SK-N-SH treated with all-trans-retinoic acid at 6 μM for 48 hours (cell line): Measurements from ENCODE around the gene GSDMA.

ENCODE experiments used
- ATAC-seq: fragments of 200-7000 bp; cut with Tn5 transposase; 3 replicates; pipeline ENCODE4 v1.9.1; 2020; ENCODE audit warnings: mild to moderate bottlenecking, moderate library complexity
- ARNTL ChIP-seq: fragments of 450-650 bp; formaldehyde crosslinking; IDR thresholded peaks from 2 replicates; pipeline ENCODE4 v1.5.0; 2020; ENCODE audit warnings: low read depth, mild to moderate bottlenecking, moderate library complexity, borderline replicate concordance
- CREB5 ChIP-seq: fragments of 250-450 bp; sonication (Bioruptor Pico); IDR thresholded peaks from 2 replicates; pipeline ENCODE4 v1.5.1; 2020; ENCODE audit warnings: low read depth, mild to moderate bottlenecking, moderate library complexity
- CSDC2 ChIP-seq: fragments of 250-450 bp; sonication (Bioruptor Pico); IDR thresholded peaks from 2 replicates; pipeline ENCODE4 v1.5.0; 2020; ENCODE audit warnings: mild to moderate bottlenecking, moderate library complexity
- CSRNP3 ChIP-seq: fragments of 250-450 bp; sonication (Bioruptor Pico); IDR thresholded peaks from 2 replicates; pipeline ENCODE4 v1.5.1; 2021; ENCODE audit warnings: mild to moderate bottlenecking, moderate library complexity
- ESRRG ChIP-seq: fragments of 250-450 bp; sonication (Bioruptor Pico); IDR thresholded peaks from 2 replicates; pipeline ENCODE4 v1.6.1; 2021; ENCODE audit warnings: mild to moderate bottlenecking
- GLIS3 ChIP-seq: fragments of 250-450 bp; sonication (Bioruptor Pico); IDR thresholded peaks from 2 replicates; pipeline ENCODE4 v1.5.0; 2020; ENCODE audit warnings: mild to moderate bottlenecking, moderate library complexity
- ISL1 ChIP-seq: fragments of 250-450 bp; sonication (Bioruptor Pico); IDR thresholded peaks from 2 replicates; pipeline ENCODE4 v2.1.2; 2022; ENCODE audit warnings: mild to moderate bottlenecking, moderate library complexity
- PATZ1 ChIP-seq: fragments of 250-450 bp; sonication (Bioruptor Pico); IDR thresholded peaks from 2 replicates; pipeline ENCODE4 v1.8.0; 2020; ENCODE audit warnings: mild to moderate bottlenecking, moderate library complexity, borderline replicate concordance
- POU6F1 ChIP-seq: fragments of 250-450 bp; sonication (Bioruptor Pico); IDR thresholded peaks from 2 replicates; pipeline ENCODE4 v1.8.0; 2021; ENCODE audit warnings: low read depth, mild to moderate bottlenecking, moderate library complexity, borderline replicate concordance
- PPARA ChIP-seq: fragments of 250-450 bp; sonication (Bioruptor Pico); IDR thresholded peaks from 2 replicates; pipeline ENCODE4 v1.5.0; 2020; ENCODE audit warnings: mild to moderate bottlenecking, borderline replicate concordance
- RARB ChIP-seq: fragments of 250-450 bp; sonication (Bioruptor Pico); IDR thresholded peaks from 2 replicates; pipeline ENCODE4 v1.8.0; 2021; ENCODE audit warnings: mild to moderate bottlenecking, moderate library complexity
- SNAI2 ChIP-seq: fragments of 250-450 bp; sonication (Bioruptor Pico); IDR thresholded peaks from 2 replicates; pipeline ENCODE4 v1.5.0; 2020; ENCODE audit warnings: mild to moderate bottlenecking, moderate library complexity
- TCF4 ChIP-seq: fragments of 250-450 bp; sonication (Bioruptor Pico); IDR thresholded peaks from 2 replicates; pipeline ENCODE4 v1.8.0; 2021; ENCODE audit warnings: mild to moderate bottlenecking, moderate library complexity, borderline replicate concordance
- TOX ChIP-seq: fragments of 250-450 bp; sonication (Bioruptor Pico); IDR thresholded peaks from 2 replicates; pipeline ENCODE4 v1.8.0; 2021; ENCODE audit warnings: mild to moderate bottlenecking, moderate library complexity, borderline replicate concordance
- TSHZ2 ChIP-seq: fragments of 250-450 bp; sonication (Bioruptor Pico); IDR thresholded peaks from 2 replicates; pipeline ENCODE4 v1.5.0; 2020; ENCODE audit warnings: mild to moderate bottlenecking, moderate library complexity
- ZC3H10 ChIP-seq: fragments of 250-450 bp; sonication (Bioruptor Pico); IDR thresholded peaks from 2 replicates; pipeline ENCODE4 v1.5.1; 2021; ENCODE audit warnings: mild to moderate bottlenecking, moderate library complexity
- ZFP30 ChIP-seq: fragments of 450-650 bp; formaldehyde crosslinking; IDR thresholded peaks from 2 replicates; pipeline ENCODE4 v1.5.0; 2022; ENCODE audit warnings: mild to moderate bottlenecking, moderate library complexity
- ZNF565 ChIP-seq: fragments of 450-650 bp; formaldehyde crosslinking; conservative IDR thresholded peaks from 2 replicates; pipeline ENCODE4 v1.5.0; 2020; ENCODE audit warnings: low read depth, mild to moderate bottlenecking, moderate library complexity
- ZNF8 ChIP-seq: fragments of 450-650 bp; formaldehyde crosslinking; IDR thresholded peaks from 2 replicates; pipeline ENCODE4 v1.5.0; 2020; ENCODE audit warnings: mild to moderate bottlenecking, moderate library complexity

GSDMA gene

GRCh38 chr17:40017422-40018080 lies 54.7 kb downstream of the GSDMA start:
- ATAC-seq: no peak
- no peak for TF ChIP-seq ESRRG (CRISPR knock-in tag)
- no peak for TF ChIP-seq PATZ1 (CRISPR knock-in tag)
- no peak for TF ChIP-seq RARB (CRISPR knock-in tag)
- TF ChIP-seq POU6F1: no peak
- TF ChIP-seq CREB5 (CRISPR knock-in tag): no peak
- no peak for TF ChIP-seq SNAI2
- TF ChIP-seq CSDC2 (CRISPR knock-in tag): no peak
- TF ChIP-seq ZFP30 (CRISPR knock-in tag): no peak
- no peak for TF ChIP-seq ZC3H10 (CRISPR knock-in tag)
- no peak for TF ChIP-seq TSHZ2 (CRISPR knock-in tag)
- no peak for TF ChIP-seq CSRNP3 (CRISPR knock-in tag)
- TF ChIP-seq ISL1 (CRISPR knock-in tag): no peak
- TF ChIP-seq GLIS3 (CRISPR knock-in tag): no peak
- no peak for TF ChIP-seq ARNTL
- TF ChIP-seq TOX: no peak

- TF ChIP-seq ISL1 (CRISPR knock-in tag) (no peak), PPARA (no peak), ZFP30 (CRISPR knock-in tag) (no peak), TOX (no peak), TCF4 (CRISPR knock-in tag) (no peak), ZNF565 (CRISPR knock-in tag) (no peak), ZNF8 (no peak), RARB (CRISPR knock-in tag) (no peak)
- no peak for ATAC-seq
Observed at GRCh38 chr17:40018211-40019121, 55.7 kb downstream of the GSDMA start.
